GM23338 (cell line): ENCODE measurements around the gene ANO10.

Source experiments
- CTCF ChIP-seq, 2 experiments: fragments of 200-600 bp in 1 of 2; sonication (generic) in 1 of 2; conservative IDR thresholded peaks; 2 replicates each; pipeline versions ENCODE4 v1.5.1 to v1.6.1; 2016 to 2017; ENCODE audit warnings: antibody characterized with exemption in 2 of 2, low read depth in 2 of 2, mild to moderate bottlenecking in 2 of 2, moderate library complexity in 1 of 2
- EZH2 ChIP-seq: fragments of 200-600 bp; sonication (generic); IDR thresholded peaks from one replicate; pipeline ENCODE4 v1.8.0; 2017; ENCODE audit warnings: antibody characterized with exemption, mild to moderate bottlenecking, low read depth; ENCODE audit not compliant: unreplicated experiment
- EZH2phosphoT487 ChIP-seq: fragments of 200-600 bp; sonication (generic); IDR thresholded peaks from one replicate; pipeline ENCODE4 v1.8.1; 2018; ENCODE audit warnings: antibody characterized with exemption; ENCODE audit not compliant: unreplicated experiment
- POLR2AphosphoS5 ChIP-seq: IDR thresholded peaks from 2 replicates; pipeline ENCODE4 v1.6.1; 2016; ENCODE audit warnings: antibody characterized with exemption, low read depth
- REST ChIP-seq: IDR thresholded peaks from one replicate; pipeline ENCODE4 v1.6.1; 2018; ENCODE audit warnings: antibody characterized with exemption; ENCODE audit not compliant: unreplicated experiment
- STAT1 ChIP-seq: IDR thresholded peaks from one replicate; pipeline ENCODE4 v1.6.1; 2016; ENCODE audit warnings: antibody characterized with exemption; ENCODE audit not compliant: unreplicated experiment
- ZNF114 ChIP-seq: fragments of 250-450 bp; sonication (Bioruptor Pico); IDR thresholded peaks from 2 replicates; pipeline ENCODE4 v1.5.0; 2020; ENCODE audit warnings: mild to moderate bottlenecking, moderate library complexity
- ZNF462 ChIP-seq: fragments of 250-450 bp; sonication (Bioruptor Pico); IDR thresholded peaks from 2 replicates; pipeline ENCODE4 v1.5.0; 2020; ENCODE audit warnings: mild to moderate bottlenecking, moderate library complexity

GRCh38 chr3:43391621-43392020, 230.2 kb downstream of the ANO10 start:
- TF ChIP-seq CTCF (conservative IDR thresholded peaks at IDR 0.05; ENCODE audit: low read depth in 2 of 2), result no peak
- TF ChIP-seq STAT1, result no peak
- no peak for TF ChIP-seq EZH2
- no peak for TF ChIP-seq EZH2phosphoT487
- TF ChIP-seq ZNF462 (CRISPR knock-in tag), result no peak
- no peak for TF ChIP-seq REST
- TF ChIP-seq POLR2AphosphoS5, result no peak
- no peak for TF ChIP-seq ZNF114 (CRISPR knock-in tag)
